Measurements from ENCODE around the gene ZNF736. TPM values are rescaled to one million over a fixed set of nuclear protein-coding genes. Genes with fewer than 3 reads are reported as not detected.
A peak's percentile ranks its signal among the peaks of the same experiment; 100 is the strongest.
"Not testable (repeated sequence)": the region's sequence is repeated elsewhere in the genome, so short reads cannot be mapped to it uniquely, and the experiment has no call there.

ZNF736 gene
- total RNA-seq, 1 donor from 2014 or later, result 9.6 TPM

DNA sequence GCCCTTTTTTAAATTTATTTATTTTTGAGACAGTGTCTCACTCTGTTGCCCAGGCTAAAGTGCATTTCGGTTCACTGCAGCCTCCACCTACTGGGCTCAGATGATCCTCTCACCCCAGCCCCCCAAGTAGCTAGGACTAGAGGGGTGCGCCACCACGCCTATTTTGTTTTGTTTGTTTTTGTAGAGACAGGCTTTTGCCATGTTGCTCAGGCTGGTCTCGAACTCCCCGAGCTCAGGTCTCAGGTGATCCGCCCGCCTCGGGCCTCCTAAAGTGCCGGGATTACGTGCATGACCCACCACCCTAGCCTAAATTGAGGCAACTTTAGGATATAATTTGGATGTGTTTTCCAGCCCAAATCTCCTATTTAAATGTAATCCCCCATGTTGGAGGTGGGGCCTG lies 805 bp downstream of the ZNF736 start:
- Mint-ChIP-seq H3K27ac (ENCODE audit: unreplicated experiment) (peak overlapping the region; percentile 89), H3K27me3 (ENCODE audit: unreplicated experiment) (peaks cover 5% of the 10 kb centered on the region), H3K9me3 (ENCODE audit: unreplicated experiment) (peaks cover 20% of the 10 kb centered on the region), H3K4me3 (ENCODE audit: unreplicated experiment) (peak overlapping the region; percentile 67), H3K4me1 (ENCODE audit: low read depth, unreplicated experiment) (no peaks in the 10 kb centered on the region), H3K36me3 (ENCODE audit: unreplicated experiment) (no peaks in the 10 kb centered on the region)
- TF ChIP-seq, protein P1, sequence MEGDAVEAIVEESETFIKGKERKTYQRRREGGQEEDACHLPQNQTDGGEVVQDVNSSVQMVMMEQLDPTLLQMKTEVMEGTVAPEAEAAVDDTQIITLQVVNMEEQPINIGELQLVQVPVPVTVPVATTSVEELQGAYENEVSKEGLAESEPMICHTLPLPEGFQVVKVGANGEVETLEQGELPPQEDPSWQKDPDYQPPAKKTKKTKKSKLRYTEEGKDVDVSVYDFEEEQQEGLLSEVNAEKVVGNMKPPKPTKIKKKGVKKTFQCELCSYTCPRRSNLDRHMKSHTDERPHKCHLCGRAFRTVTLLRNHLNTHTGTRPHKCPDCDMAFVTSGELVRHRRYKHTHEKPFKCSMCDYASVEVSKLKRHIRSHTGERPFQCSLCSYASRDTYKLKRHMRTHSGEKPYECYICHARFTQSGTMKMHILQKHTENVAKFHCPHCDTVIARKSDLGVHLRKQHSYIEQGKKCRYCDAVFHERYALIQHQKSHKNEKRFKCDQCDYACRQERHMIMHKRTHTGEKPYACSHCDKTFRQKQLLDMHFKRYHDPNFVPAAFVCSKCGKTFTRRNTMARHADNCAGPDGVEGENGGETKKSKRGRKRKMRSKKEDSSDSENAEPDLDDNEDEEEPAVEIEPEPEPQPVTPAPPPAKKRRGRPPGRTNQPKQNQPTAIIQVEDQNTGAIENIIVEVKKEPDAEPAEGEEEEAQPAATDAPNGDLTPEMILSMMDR (IDR thresholded peaks at IDR 0.05; ENCODE audit: partially characterized antibody, unreplicated experiment), result no peak
- DNase-seq, result no peak

DNA sequence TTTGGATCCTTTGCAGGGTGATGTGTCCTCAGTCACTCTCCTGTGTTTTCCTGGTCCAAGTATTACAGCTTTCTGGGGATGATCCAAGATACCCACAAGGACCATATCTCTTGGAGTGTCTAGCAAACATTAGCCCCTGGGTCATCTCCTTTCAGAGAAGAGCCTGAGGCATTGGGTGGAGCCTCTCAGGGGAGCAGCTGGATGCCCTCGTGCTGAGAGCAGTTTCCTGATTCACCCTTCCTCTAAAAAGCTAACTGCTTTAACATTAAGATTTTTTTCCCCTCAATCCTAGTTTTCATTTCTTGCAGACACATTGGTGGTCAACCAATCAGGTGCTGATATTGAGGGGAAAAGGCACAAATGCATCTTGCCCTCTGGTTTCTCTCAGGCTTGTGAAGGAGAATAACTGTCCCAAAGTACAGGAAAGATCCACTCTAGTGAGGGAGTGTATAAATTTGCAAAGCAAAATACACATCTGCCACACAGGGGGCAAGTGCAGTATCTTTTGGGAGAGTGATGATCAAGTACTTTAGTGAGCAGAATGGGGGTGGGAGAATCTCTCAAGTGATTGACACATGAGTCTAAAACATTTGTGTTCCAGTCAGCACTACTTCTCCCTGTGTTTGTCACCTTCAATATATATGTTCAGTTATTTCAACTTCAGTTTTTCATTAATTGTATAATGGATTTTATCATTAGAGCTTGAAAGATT lies 2.4 kb downstream of the ZNF736 start:
- DNase-seq; H3K27ac Mint-ChIP-seq (ENCODE audit: unreplicated experiment); H3K36me3 Mint-ChIP-seq (ENCODE audit: unreplicated experiment); H3K4me1 Mint-ChIP-seq (ENCODE audit: low read depth, unreplicated experiment); H3K27me3 Mint-ChIP-seq (ENCODE audit: unreplicated experiment): not testable (repeated sequence)
- Mint-ChIP-seq H3K9me3 (ENCODE audit: unreplicated experiment) (peaks cover 18% of the 10 kb centered on the region), H3K4me3 (ENCODE audit: unreplicated experiment) (peak overlapping the region; percentile 49)

DNA sequence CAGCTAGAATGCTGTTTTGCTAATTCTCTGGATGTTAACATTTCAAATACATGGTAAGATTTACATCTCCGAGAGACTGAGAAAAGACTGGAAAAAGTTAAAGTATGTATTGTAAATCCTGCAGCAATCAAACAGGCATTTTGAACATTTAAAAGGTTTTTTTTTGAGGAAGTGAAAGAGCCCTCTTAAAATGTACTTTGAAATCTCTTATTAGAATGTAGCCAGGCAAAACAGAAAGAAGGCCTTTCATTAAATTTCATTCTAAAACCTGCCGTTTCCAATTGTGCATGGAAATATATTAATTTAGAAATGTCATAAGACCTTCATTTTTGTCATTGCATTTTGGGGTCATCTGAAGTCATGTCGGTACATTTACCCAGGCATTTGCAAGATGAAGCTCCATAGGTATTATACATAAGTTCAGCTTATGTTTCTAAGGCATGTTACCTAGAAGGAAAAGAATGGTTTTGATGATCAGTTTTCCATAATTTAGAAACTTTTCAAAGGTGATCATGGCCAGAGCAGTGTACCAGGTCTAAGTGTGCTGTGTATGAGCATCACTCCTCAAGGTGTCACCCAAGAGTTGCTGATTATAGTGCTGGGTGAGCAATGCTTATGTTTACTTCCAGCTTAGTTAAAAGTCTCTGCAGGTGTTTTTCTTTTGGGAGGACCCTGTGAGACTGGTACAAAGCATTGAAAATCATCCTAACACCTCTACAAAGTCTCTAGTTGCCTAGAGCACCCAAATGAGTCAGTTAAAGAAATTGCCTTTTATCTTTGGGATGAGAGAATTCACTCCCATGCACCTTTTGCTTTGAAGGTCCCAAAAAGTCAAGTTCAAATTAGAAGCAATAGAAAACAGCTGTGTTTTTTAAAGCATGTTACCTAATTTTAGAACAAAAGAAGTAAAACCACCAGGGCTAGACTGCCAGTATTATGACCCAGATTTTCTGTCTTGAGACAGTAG lies 7.1 kb downstream of the ZNF736 start:
- H3K9me3 Mint-ChIP-seq (ENCODE audit: unreplicated experiment), result peaks cover 3% of the 10 kb centered on the region
- no peak overlapping the region for H3K27ac Mint-ChIP-seq (ENCODE audit: unreplicated experiment)
- no peak for DNase-seq
- no peaks in the 10 kb centered on the region for H3K36me3 Mint-ChIP-seq (ENCODE audit: unreplicated experiment)
- no peak overlapping the region for H3K4me3 Mint-ChIP-seq (ENCODE audit: unreplicated experiment)
- no peaks in the 10 kb centered on the region for H3K4me1 Mint-ChIP-seq (ENCODE audit: low read depth, unreplicated experiment)
- no peaks in the 10 kb centered on the region for H3K27me3 Mint-ChIP-seq (ENCODE audit: unreplicated experiment)
- TF ChIP-seq, protein P1 (IDR thresholded peaks at IDR 0.05; ENCODE audit: partially characterized antibody, unreplicated experiment), result no peak

DNA sequence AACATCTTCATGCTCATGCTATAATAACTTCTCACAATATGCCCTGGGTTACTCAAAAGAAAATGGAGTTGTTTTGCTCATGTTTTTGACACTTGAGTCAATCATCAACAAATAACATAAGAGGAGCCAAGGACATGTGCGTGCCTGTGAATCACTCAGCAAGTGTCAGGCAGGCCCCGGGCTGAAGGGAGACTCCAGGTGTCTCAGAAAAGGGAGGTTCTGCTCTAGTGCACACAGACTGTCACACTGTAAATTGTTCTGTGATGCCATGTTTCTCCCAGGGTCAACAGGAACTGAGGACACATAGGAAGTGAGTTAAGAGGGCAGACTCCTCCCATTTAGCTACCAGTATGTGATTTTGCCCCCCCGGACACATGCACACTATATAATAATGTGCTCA lies 10.4 kb downstream of the ZNF736 start:
- not testable (repeated sequence) for H3K27me3 Mint-ChIP-seq (ENCODE audit: unreplicated experiment); H3K27ac Mint-ChIP-seq (ENCODE audit: unreplicated experiment); H3K4me3 Mint-ChIP-seq (ENCODE audit: unreplicated experiment); H3K36me3 Mint-ChIP-seq (ENCODE audit: unreplicated experiment); H3K4me1 Mint-ChIP-seq (ENCODE audit: low read depth, unreplicated experiment); H3K9me3 Mint-ChIP-seq (ENCODE audit: unreplicated experiment); DNase-seq

DNA sequence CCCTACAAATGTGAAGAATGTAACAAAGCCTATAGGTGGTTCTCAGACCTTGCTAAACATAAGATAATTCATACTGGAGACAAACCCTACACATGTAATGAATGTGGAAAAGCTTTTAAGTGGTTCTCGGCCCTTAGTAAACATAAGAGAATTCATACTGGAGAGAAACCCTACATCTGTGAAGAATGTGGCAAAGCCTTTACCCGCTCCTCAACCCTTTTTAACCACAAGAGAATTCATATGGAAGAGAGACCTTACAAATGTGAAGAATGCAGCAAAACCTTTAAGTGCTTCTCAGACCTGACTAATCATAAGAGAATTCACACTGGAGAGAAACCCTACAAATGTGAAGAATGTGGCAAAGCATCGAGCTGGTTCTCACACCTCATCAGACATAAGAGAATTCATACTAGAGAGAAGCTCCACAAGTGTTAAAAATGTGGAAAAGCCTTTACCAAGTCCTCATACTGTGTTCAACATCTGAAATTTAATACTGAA lies 35.0 kb downstream of the ZNF736 start:
- not testable (repeated sequence) for H3K27ac Mint-ChIP-seq (ENCODE audit: unreplicated experiment); H3K4me3 Mint-ChIP-seq (ENCODE audit: unreplicated experiment); H3K4me1 Mint-ChIP-seq (ENCODE audit: low read depth, unreplicated experiment); H3K27me3 Mint-ChIP-seq (ENCODE audit: unreplicated experiment); DNase-seq
- peaks cover 27% of the 10 kb centered on the region for H3K9me3 Mint-ChIP-seq (ENCODE audit: unreplicated experiment)
- H3K36me3 Mint-ChIP-seq (ENCODE audit: unreplicated experiment), result peaks cover 22% of the 10 kb centered on the region

DNA sequence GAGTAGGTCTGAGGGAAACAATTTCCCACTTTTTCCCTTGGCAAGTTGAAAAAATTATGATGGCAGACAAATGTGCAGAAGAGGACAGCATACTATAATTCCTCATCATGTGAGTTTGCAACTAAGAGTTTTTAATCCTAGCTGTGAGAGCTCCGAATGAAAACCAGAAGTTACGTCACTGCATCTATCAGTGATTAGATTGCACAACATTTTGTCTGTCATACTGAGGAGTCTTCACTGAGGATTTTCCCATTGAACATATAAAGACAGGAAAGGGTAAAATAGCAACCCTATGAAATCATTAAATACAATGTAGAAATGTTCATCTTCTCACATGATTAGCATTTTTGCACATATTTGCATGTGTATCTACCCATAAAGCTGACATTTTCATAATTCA lies 45.8 kb downstream of the ZNF736 start:
- H3K9me3 Mint-ChIP-seq (ENCODE audit: unreplicated experiment), result peaks cover 14% of the 10 kb centered on the region
- no peak overlapping the region for H3K4me3 Mint-ChIP-seq (ENCODE audit: unreplicated experiment)
- DNase-seq, result no peak
- no peak overlapping the region for H3K27ac Mint-ChIP-seq (ENCODE audit: unreplicated experiment)
- peaks cover 5% of the 10 kb centered on the region for H3K36me3 Mint-ChIP-seq (ENCODE audit: unreplicated experiment)
- H3K4me1 Mint-ChIP-seq (ENCODE audit: low read depth, unreplicated experiment), result no peaks in the 10 kb centered on the region
- peaks cover 1% of the 10 kb centered on the region for H3K27me3 Mint-ChIP-seq (ENCODE audit: unreplicated experiment)
- TF ChIP-seq, protein P1 (IDR thresholded peaks at IDR 0.05; ENCODE audit: partially characterized antibody, unreplicated experiment), result no peak

All from glutamatergic neuron (in vitro differentiated cells).